Non-pigmented ciliary epithelial cell (primary cell): ENCODE results near the gene TGM2.
"Not testable (repeated sequence)": the region's sequence is repeated elsewhere in the genome, so short reads cannot be mapped to it uniquely, and the experiment has no call there.

ENCODE experiments used
- DNase-seq: peaks from one replicate; pipeline ENCODE4 v3.0.0-alpha.2; 2010; ENCODE audit warnings: low read depth

The TGM2 gene

DNA sequence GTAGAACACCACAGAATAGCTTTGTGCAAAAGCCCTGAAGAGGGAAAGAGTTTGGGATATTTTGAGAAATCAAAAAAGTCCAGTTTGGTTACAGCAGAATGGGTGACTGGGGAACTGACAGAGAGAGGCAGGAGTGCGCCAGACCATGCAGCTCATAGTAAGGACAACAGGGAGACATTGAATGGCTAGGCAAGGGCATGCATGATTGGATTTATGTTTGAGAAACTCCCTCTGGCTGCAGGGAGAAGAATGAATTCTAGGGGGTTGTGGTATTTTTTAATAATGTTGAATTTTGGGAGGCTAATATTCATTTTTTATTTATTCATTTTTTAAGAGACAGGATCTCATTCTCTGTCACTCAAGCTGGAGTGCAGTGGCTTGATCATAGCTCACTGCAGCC is 49.9 kb downstream of the TGM2 start:
- DNase-seq, result no peak

DNA sequence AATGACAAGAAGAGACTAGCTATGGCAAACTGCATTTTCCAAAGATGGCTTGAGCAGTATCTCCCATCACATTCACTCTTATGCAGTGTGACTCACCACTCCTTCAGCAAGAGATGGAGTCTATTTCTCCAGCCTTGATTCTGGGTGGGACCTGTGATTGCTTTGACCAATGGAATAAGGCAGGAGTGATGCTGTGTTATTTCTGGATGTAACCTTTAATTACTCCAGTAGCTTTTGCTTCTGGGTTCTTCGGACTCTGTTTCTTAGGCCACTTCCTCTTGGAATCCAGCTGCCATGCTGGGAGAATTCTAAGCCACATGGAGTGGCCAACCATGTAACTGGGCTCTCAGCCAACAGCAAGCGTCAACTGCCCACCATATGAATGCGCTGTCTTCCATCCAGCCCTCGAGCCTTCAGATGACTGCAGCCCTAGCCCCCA is 50.7 kb downstream of the TGM2 start:
- DNase-seq, result no peak

DNA sequence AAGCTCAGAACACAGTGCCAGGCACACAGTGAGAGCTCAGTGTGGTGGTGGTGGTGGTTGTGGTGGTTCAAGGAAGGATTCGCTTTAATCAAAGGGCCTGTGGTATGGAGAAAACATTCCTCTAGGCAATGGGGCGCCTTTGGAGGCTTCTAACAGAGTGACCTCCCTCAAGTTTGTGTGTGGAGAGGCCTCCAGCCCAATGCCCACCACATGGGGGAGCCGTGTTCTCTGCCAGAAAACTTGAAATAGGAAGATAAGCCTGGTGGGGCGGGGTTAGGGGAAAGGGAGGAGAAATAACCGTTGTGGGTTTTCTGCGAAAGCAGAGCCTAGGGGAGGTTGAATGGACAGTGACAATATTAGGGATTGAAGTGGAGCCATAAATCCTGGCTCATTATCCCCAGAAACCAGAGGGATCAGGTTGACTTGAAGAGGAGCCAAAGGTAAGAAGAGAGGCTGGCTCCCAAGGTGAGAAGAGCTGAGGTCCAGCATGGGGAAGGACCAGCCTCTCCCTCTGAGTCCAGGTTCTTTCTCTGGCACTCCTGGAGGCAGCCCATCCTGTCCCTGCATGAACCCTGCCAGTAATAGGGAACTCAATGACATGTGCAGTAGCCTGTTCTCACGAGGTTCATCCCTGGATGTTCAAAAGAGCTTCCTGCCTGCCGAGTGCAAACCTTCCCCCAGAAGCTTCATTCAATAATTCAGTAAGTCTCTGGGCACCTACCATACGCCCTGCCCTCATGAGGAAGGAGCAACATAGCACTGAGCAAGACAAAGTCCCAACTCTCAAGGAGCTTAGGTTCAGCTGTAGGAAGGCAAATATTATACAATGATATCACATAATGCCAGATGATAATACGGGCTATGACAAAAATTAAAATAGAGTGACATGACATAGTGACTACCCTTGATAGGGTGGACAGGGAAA is 51.4 kb downstream of the TGM2 start:
- DNase-seq, result no peak

DNA sequence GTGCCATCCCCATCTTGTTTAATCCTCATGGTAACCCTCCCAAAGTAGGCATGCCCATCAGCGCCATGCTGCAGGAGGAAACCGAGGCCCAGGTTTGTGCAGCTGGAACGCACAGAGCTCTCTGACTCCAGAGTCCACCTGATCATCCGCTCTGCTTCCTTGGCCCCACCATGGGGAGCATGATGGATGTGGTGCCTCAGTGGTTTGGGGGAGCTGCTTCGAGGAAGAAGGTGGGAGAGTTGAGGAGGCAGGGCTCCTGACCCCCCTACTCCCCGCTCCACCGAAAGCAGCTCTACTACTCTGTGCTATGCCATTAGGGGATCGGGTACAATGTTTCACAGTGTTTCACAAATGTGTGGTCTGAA is 52.2 kb downstream of the TGM2 start:
- no peak for DNase-seq

DNA sequence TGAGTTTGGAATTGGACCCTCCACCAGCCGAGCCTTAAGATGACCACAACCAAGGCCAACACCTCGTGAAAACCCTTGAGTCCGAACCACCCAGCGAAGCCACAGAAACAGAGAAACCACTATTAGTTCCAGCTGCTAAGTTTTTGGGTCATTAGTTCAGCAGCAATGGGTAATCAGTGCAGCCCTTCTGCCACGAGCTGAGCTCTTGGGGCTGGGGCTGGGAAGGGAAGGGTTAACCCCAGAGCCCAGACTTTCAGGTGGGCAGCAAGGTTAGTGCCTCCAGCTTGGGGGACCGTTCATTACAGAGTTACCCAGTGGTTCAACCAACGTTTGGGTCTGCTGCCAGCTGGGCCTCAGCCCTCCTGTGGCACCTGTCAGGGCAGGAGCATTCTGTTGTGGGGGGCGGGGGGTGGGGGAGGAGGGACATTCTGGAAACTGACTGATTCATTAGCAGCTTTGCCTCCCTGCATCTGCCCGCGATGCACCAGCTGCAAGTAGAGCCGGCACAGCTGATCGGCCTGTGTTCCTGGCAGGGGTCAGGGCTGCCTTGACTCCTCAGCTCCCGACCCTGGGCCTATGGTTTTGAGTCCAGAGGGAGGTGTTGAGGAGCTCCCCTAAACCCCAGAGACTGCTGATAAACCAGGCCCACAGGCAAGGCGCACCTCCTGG is 52.7 kb downstream of the TGM2 start:
- DNase-seq, result no peak

DNA sequence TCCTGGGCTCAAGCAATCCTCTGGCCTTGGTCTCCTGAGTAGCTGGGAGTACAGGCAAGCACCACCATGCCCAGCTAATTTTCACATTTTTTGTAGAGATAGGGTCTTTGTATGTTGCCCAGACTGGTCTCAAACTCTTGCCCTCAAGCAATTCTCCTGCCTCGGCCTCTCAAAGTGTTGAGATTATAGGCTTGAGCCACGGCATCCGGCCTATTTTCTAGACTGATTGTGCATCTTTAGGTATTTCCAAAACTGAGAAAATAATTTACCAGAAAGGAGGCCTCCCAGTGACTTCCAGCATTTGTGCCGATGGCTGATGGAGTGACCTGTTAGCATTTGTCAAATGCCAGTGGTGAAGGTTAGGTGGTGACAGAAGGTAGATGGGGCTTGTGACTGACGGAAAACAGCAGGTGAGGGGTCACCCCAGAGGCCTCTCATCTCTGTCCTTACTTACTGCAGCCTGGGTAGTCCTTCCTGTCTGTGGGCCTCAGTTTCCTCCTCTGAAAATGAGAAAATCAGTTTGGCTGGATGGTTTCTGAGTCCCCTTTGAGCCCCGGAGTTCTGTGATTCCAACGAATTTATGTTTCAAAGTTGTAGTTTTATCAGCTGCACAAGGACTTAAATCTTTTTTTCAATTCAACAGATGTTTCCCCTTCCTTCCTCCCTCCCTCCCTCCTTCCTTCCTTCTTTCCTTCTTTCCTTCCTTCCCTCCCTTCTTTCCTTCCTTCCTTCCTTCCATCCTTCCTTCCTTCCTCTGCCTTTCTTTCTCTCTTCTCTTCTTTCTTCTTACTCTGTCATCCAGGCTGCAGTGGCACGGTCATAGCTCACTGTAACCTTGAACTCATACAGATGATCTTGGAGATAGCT is 53.5 kb downstream of the TGM2 start:
- DNase-seq, result no peak

DNA sequence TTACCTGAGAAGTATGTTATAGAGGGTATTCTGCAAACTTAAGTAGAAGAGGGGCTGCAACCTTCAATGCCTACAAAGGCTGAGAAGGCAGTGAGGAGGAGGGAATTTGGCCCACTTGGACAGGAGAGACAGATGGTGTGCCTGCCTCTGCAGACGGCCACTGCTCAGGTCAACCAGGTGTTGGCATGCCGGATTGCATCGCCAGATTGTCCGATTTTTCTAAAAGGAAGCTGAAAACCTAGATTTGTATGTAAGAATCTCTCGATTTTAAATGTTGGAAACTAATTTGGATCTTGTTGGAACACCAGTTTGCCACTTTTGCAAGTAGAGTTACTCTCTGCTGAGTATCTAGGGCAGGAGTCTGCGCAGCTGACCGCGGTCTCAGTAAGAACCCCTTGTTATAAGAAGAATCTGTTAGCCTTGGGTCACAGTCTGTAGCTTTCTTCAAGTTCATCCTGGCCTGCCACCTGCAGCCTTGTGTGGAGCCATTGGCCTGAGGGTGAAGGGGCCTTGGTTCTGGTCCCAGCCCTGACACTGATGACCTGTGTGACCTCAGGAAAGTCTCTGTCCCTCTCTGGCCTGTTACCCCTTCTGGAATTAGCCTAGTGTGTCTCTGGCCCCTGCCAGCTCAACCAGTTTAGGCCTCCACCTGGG is 54.4 kb downstream of the TGM2 start:
- no peak for DNase-seq

DNA sequence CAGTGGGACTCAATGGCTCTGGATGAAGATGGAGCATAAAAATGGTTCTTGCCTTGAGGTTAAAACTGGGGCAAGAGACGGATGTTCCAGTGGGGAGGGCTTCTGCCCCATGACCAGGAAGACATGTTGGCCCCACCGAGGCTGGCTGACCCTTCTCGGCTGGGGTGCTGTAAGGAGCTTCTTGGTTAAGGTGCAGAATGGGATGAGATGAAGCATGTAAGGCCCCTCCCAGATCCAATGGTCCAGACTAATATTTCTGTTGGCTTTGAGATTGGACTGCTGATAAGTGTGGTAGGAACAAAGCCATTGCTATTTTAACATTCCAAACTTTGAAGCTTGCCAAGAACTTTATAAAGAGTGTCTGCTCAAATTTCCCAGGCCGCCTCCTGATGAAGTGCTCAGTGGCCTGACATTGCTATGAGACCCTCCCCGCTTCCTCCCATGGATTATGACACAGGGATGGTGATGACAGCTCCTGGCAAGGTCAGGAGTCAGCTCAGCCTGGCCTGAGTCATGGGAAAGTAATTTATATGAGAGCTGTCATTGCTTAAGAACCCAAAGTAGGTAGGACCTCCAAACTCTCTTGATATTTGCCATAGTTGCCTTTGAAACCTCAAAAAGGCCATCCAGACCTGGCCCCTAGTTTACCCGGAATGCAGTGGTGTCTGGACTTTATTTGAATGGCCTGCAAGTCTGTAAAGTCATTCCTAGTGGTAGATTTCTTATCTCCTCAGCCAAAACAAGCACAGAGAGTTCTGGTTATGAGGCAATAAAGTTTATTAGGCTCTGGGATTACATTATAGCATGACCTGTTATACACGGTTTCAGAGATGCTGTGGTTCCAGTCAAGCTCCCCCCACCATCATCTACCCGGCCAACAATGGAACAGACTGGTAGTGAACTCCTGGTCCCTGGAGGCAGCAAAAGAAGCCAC is 55.2 kb downstream of the TGM2 start:
- peak; percentile 99 for DNase-seq

DNA sequence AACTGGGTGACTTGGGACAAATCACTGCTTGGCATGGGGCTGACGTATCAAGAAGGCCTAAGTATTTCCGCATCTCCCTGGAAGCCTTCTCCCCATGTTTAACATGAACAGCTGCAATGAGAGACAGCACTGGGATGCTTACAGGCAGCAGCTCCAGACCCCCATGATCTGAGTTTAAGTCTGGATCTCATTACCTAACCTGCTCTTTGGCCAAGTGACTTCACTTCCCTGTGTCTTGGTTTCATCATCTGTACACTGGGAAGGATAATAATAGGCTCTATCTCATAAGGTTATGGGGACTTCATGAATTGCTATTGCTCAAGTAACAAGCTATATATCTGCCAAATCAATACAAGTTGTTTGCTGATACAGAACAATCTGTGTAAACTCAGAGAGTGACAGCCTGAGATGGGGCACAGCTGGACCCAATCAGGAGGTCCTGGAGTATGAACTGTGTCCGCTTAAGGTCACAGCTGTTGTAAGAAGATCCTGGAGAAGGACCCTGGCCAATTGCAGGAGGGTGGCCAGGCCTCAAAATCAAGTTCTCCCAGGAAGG is 56.0 kb downstream of the TGM2 start:
- DNase-seq, result no peak

DNA sequence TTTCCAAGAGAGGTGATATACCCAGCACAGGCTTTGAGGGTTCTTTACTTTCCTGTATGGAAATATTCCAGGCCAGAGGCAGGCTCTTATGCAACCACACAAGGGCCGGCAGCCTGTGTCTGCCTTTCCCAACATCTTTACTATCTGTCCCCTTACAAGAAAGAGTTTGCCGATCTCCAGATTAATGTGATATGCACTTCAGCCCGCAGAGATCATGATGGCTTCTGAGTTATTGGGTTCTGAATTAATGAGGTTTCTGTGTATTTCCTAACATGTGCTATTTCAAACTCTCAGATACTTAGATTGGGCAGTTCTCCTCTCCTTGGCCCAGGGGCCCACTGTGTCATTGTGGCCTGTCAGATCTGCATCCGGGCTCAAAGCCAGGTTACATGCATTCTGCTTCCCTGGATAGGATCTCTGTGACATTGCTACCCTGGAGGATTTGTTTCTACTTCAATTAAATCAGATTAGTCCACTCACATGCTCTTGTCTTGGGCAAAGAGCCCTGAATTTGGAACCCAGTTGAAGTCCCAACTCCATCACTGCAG is 56.6 kb downstream of the TGM2 start:
- no peak for DNase-seq

DNA sequence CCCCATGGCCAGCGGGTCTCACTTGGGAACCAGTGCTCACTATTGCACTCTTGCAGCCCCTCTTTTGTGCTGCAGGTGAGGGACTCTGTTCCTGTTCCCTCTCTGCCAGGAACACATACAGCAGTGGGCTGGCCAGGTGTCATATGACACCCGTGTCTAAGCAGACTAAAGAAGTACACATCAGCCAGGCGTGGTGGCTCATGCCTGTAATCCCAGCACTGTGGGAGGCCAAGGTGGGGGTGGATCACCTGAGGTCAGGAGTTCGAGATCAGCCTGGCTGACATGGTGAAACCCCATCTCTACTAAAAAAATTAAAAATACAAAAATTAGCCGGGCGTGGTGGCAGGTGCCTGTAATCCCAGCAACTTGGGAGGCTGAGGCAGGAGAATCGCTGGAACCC is 57.2 kb downstream of the TGM2 start:
- not testable (repeated sequence) for DNase-seq

DNA sequence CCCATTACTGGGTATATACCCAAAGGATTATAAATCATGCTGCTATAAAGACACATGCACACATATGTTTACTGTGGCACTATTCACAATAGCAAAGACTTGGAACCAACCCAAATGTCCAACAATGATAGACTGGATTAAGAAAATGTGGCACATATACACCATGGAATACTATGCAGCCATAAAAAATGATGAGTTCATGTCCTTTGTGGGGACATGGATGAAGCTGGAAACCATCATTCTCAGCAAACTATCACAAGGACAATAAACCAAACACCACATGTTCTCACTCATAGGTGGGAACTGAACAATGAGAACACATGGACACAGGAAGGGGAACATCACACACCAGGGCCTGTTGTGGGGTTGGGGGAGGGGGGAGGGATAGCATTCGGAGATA is 57.7 kb downstream of the TGM2 start:
- not testable (repeated sequence) for DNase-seq

DNA sequence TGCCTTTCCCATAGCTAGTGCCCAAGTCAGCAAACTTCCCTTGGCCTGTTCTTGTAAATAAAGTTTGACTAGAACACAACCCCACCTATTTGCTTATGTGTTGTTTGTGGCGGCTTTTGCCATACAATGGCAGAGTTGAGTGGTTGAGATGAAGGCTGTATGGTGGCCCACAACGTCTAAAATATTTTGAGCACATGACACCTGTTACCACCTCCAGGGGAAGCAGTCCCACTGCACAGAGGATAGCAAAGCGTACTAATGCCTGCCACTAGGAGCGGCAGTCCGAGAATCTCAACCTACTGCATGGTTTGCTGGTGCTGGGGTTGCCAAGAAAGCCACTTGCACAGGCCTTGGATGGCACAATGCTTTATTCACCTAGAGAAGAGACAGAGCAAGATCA is 58.6 kb downstream of the TGM2 start:
- DNase-seq, result no peak

DNA sequence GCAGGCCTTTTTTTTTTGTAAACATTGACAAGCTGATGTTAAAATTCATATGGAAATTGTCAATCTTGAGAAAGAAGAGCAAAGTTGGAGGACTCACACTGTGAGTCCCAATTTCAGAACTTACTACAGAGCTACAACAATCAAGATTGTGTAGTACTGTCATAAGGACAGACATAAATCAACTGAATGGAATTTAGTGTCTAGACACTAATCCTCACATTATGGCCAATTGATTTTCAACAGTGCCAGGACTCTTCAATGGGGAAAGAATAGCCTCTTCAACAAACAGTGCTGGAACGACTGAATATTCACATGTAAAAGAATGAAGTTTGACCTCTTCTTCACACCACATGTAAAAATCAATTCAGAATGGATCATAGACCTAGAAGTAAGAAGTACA is 60.8 kb downstream of the TGM2 start:
- no peak for DNase-seq

DNA sequence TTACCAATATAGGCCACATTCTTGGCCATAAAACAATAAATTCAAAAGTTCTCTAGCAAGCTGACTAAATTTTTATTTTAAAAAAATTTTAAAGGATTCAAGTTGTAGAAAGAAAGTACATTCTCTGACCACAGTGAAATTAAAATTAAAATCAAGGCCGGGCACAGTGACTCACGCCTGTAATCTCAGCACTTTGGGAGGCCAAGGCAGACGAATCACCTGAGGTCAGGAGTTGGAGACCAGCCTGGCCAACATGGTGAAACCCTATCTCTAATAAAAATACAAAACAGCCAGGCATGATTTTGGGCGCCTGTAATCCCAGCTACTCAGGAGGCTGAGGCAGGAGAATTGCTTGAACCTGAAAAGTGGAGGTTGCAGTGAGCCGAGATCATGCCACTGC is 62.9 kb downstream of the TGM2 start:
- not testable (repeated sequence) for DNase-seq

DNA sequence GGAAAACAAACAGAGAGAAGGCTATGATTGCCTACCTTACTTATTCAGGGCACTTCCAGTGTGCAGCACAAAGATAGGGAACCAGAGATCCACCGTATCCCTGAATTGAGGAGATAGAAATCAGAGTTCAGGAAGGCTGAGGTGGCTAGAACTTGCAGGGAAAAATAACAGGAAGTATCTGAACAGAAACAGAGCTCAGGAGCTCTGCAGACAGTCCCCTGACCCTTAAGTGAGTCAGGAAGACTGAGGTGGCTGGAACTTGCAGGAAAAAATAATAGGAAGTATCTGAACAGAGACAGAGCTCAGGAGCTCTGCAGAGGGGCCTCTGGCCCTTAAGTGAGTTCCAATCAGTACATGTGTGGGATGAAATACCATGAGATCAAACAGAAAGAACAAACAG is 66.1 kb downstream of the TGM2 start:
- no peak for DNase-seq

DNA sequence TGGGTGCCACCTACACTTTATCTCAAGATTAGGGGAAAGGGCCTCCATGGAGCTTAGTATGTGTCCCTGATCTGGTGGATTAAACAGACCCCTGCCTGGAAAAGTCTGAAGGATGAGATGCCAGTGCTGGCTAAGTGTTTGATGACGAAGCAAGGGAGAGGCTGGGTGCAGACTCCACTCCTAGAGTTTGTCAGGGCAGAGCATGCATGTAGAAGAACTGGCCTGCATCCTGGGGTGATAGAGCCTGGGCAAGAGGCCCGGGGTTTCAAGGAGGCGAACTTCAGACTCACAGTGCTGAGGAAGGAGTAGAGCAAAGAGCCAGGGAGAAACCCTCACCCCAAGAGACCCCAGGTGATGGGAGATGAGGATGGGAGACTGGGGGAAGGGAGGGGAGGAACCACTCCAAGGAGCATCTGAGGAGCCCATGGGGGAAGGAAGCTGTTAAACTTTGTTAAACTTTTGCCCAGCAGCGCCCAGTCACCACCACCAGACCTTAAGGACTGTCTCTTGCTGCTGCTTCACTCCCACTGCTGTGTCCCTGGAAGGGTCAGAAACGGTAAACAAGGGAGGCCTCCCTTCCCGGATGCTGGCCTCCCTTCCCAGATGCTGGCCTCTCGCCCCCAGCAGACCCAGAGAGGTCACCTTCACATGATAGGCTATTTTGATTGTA is 69.9 kb downstream of the TGM2 start:
- no peak for DNase-seq

DNA sequence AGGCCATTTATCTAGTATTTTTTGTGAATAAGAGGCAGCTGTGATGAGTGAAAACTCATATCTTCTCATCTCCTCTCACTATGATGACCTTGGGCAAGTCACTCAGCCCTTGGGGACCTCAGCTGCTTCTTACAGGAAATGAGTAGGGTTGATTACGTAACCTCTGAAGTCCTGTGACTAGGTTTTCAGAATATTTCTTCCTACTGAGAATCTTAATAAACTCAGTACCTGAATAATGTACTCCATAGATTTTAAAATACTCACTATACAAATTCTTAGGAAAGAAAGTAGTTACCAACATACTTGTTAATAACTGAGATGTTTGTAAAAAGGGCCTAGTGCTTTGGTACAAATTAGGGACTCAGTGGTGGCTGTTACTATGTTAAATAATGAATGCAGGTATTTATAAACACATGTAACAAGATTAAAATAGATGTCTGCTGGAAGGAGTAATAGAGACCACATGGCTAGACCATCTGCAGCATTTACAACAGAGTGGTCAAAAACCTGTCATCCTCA is 70.6 kb downstream of the TGM2 start:
- DNase-seq, result peak; percentile 55

DNA sequence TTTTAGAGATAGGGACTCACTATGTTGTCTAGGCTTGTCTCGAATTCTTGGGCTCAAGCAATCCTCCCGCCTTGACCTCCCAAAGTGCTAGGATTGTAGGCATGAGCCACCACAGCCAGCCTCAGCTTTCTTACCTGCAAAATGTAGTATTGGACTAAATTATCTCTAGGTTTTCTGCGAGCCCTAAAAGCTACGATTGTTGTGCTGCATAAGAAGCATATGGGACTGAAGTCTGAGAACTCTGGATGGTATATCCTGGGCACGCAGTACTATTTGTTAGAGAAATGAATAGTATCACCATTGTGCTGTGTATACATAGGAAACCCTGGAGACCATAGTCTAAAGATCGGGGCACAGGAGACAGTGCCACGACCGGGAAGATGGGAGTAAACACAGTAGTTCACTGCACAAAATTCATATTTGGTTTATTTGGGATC is 71.4 kb downstream of the TGM2 start:
- DNase-seq, result no peak
